K562 (cell line): ENCODE results near the gene NTRK2. TPM values are rescaled to one million over a fixed set of nuclear protein-coding genes. Genes with fewer than 3 reads are reported as not detected.

Experiments used
- ATAC-seq: fragments of 200-7000 bp; cut with Tn5 transposase; 3 replicates; pipeline ENCODE4 v1.9.1; 2020; ENCODE audit warnings: moderate library complexity
- BruUV-seq: library from RNA; stranded (reverse); fragments of 400-500 nt; replicated peaks from 2 replicates; lab custom pipeline; 2021; lab: Mats Ljungman, UMichigan
- CTCF ChIA-PET: fragments of 300-600 bp; formaldehyde crosslinking; extraction: SDS; loops from one replicate; lab custom pipeline; 2021; ENCODE audit warnings: low intra/inter-chr PET ratio; lab: Yijun Ruan, JAX
- POLR2A ChIA-PET: fragments of 300-600, 350-650 bp; sonication (Branson Sonifier 250); formaldehyde crosslinking; extraction: SDS; loops from one replicate; lab custom pipeline; 2021; ENCODE audit warnings: antibody characterized with exemption, inconsistent platforms; lab: Yijun Ruan, JAX
- DNase-seq, 4 experiments: peaks; one replicate each; pipeline versions ENCODE4 v3.0.0 to v3.0.0-alpha.2; 2011 to 2018; ENCODE audit warnings: low spot score in 3 of 4, mixed read lengths in 3 of 4; ENCODE audit errors: extremely low read depth in 1 of 4
- FAIRE-seq: peaks from 2 replicates; lab custom pipeline; 2011; peaks lifted over from hg19 to GRCh38; lab: Jason Lieb, UNC
- H2AFZ ChIP-seq: 2 replicates; pipeline ENCODE4 v1.6.0; 2011; ENCODE audit warnings: low read depth, low read length, control low read depth, inconsistent platforms
- H3K27ac ChIP-seq: fragments of 200-600 bp; 3 replicates; pipeline ENCODE4 v1.8.0; 2011; ENCODE audit warnings: low read depth, mild to moderate bottlenecking, control low read depth, inconsistent platforms, low read length, moderate library complexity, mixed read lengths; ENCODE audit errors: extremely low read depth
- H3K27me3 ChIP-seq, 2 experiments: fragments of 300-600 bp in 1 of 2; 2 replicates in 1 of 2; 3 replicates in 1 of 2; pipeline versions ENCODE4 v1.6.0 to v1.8.0; 2011; ENCODE audit warnings: inconsistent platforms in 2 of 2, low read length in 2 of 2, mild to moderate bottlenecking in 1 of 2, mixed read lengths in 1 of 2, moderate library complexity in 1 of 2; ENCODE audit not compliant: control insufficient read depth in 2 of 2, insufficient read depth in 2 of 2
- H3K36me3 ChIP-seq: fragments of 300-600 bp; 3 replicates; pipeline ENCODE4 v1.8.0; 2011; ENCODE audit warnings: mild to moderate bottlenecking, low read length, inconsistent platforms; ENCODE audit not compliant: control insufficient read depth, insufficient read depth
- H3K4me1 ChIP-seq, 2 experiments: fragments of 200-600 bp in 1 of 2; replicated peaks in 1 of 2; 2 replicates in 1 of 2; 3 replicates in 1 of 2; pipeline versions ENCODE4 v1.5.1 to v1.8.0; 2011; ENCODE audit warnings: inconsistent platforms in 2 of 2, low read length in 2 of 2, mild to moderate bottlenecking in 1 of 2, mixed read lengths in 1 of 2, moderate library complexity in 1 of 2; ENCODE audit not compliant: control insufficient read depth in 2 of 2, insufficient read depth in 2 of 2
- H3K4me2 ChIP-seq: 2 replicates; pipeline ENCODE4 v1.6.1; 2011; ENCODE audit warnings: low read length, control low read depth, inconsistent platforms, mixed read lengths; ENCODE audit not compliant: insufficient read depth
- H3K4me3 ChIP-seq: fragments of 200-600 bp; sonication (generic), shearing (Covaris generic); 2 replicates; pipeline ENCODE4 v1.5.1; 2016; ENCODE audit warnings: control low read depth, inconsistent platforms
- H3K79me2 ChIP-seq: fragments of 200-600 bp; 3 replicates; pipeline ENCODE4 v1.8.0; 2011; ENCODE audit warnings: low read length, inconsistent platforms; ENCODE audit not compliant: control insufficient read depth, insufficient read depth
- H3K9ac ChIP-seq, 2 experiments: 2 replicates each; pipeline versions ENCODE4 v1.6.0 to v1.6.1; 2011; ENCODE audit warnings: low read depth in 2 of 2, low read length in 2 of 2, control low read depth in 1 of 2, inconsistent platforms in 1 of 2, mild to moderate bottlenecking in 1 of 2, mixed read lengths in 1 of 2; ENCODE audit not compliant: insufficient read depth in 1 of 2
- H3K9me1 ChIP-seq: one replicate; pipeline ENCODE4 v1.6.0; 2011; ENCODE audit warnings: inconsistent platforms, mild to moderate bottlenecking, low read length, moderate library complexity; ENCODE audit not compliant: control insufficient read depth, insufficient read depth
- H3K9me3 ChIP-seq: replicated peaks from 2 replicates; pipeline ENCODE4 v1.5.1; 2011; ENCODE audit warnings: low read depth, low read length, inconsistent platforms; ENCODE audit not compliant: control insufficient read depth, insufficient read depth
- H4K20me1 ChIP-seq: replicated peaks from 2 replicates; pipeline ENCODE4 v1.6.1; 2011; ENCODE audit warnings: low read length, inconsistent platforms, mixed read lengths; ENCODE audit not compliant: control insufficient read depth, insufficient read depth
- ARNT ChIP-seq, 2 experiments: fragments of 450-650 bp; IDR thresholded peaks; 2 replicates each; pipeline ENCODE4 v1.6.1; 2016; ENCODE audit warnings: mild to moderate bottlenecking in 1 of 2
- CEBPZ ChIP-seq: fragments of 150-350 bp; IDR thresholded peaks from 2 replicates; pipeline ENCODE4 v1.6.1; 2014; ENCODE audit warnings: low read depth, mild to moderate bottlenecking, low read length, borderline replicate concordance
- CXXC5 ChIP-seq: fragments of 250-450 bp; sonication (Bioruptor Pico); IDR thresholded peaks from 2 replicates; pipeline ENCODE4 v1.8.0; 2022; ENCODE audit warnings: inconsistent platforms, mild to moderate bottlenecking, moderate library complexity
- ETV1 ChIP-seq: fragments of 450-650 bp; conservative IDR thresholded peaks from 2 replicates; pipeline ENCODE4 v1.6.1; 2016; ENCODE audit warnings: missing genetic modification characterization, control low read depth, low read depth, missing compliant biosample characterization
- IRF2 ChIP-seq: sonication (generic); formaldehyde crosslinking; IDR thresholded peaks from 2 replicates; pipeline ENCODE4 v1.8.1; 2022; ENCODE audit warnings: mild to moderate bottlenecking, missing genetic modification reagents
- NCOA4 ChIP-seq: fragments of 450-650 bp; IDR thresholded peaks from 2 replicates; pipeline ENCODE4 v1.6.1; 2018; ENCODE audit warnings: mild to moderate bottlenecking; ENCODE audit not compliant: partially characterized antibody
- NEUROD1 ChIP-seq: fragments of 150-350 bp; IDR thresholded peaks from 2 replicates; pipeline ENCODE4 v1.6.1; 2014; ENCODE audit warnings: borderline replicate concordance, low read length, low read depth; ENCODE audit not compliant: partially characterized antibody
- PHF21A ChIP-seq: fragments of 450-650 bp; IDR thresholded peaks from 2 replicates; pipeline ENCODE4 v1.6.1; 2017; ENCODE audit warnings: low read depth, borderline replicate concordance
- PYGO2 ChIP-seq: fragments of 450-650 bp; IDR thresholded peaks from 2 replicates; pipeline ENCODE4 v1.6.1; 2016; ENCODE audit warnings: mild to moderate bottlenecking, missing genetic modification characterization, moderate library complexity, missing compliant biosample characterization
- SMAD2 ChIP-seq: fragments of 150-350 bp; IDR thresholded peaks from 2 replicates; pipeline ENCODE4 v1.6.1; 2014; ENCODE audit warnings: low read depth, mild to moderate bottlenecking, low read length
- SP1 ChIP-seq: sonication (generic); formaldehyde crosslinking; IDR thresholded peaks from 2 replicates; pipeline ENCODE4 v1.8.1; 2022; ENCODE audit warnings: mild to moderate bottlenecking, missing genetic modification reagents
- SUPT5H ChIP-seq: fragments of 450-650 bp; IDR thresholded peaks from 2 replicates; pipeline ENCODE4 v1.6.1; 2016
- ZC3H11A ChIP-seq: IDR thresholded peaks from 2 replicates; pipeline ENCODE4 v1.6.1; 2012; ENCODE audit warnings: low read depth, low read length, improper control_type of control experiment
- ZEB2 ChIP-seq: fragments of 450-650 bp; IDR thresholded peaks from 2 replicates; pipeline ENCODE4 v1.6.1; 2016
- WGBS: fragments of 100-300 bp; shearing (Covaris generic); methylation state at CpG from one replicate; pipeline ENCODE4 v1.1.6; 2016; ENCODE audit warnings: low coverage, mixed read lengths; ENCODE audit not compliant: insufficient coverage; ENCODE audit errors: missing lambda C conversion rate; 5-methylcytosine and 5-hydroxymethylcytosine counted together
- in situ Hi-C: fragments of 300-500 bp; cut with MboI; formaldehyde crosslinking; loops from 4 replicates; pipeline ENCODE4 v1.15.0; 2018; ENCODE audit warnings: inconsistent platforms, mixed read lengths
- intact Hi-C: fragments of 100-400 bp; cut with micrococcal nuclease; formaldehyde crosslinking; loops from 2 replicates; pipeline ENCODE4 v1.14.2; 2022
- polyA plus RNA-seq, 8 experiments: library from polyadenylated mRNA; depleted of rRNA in 4 of 8; stranded (reverse) in 5 of 8; unstranded in 3 of 8; fragments of >200 nt; fragmentation: Nextera tagmentation in 2 of 8; fragmentation: Illumina TruSeq in 1 of 8; extraction: Ambion mirVana in 2 of 8; extraction: Trizol in 1 of 8; gene quantifications; 2 replicates each; pipeline versions ENCODE4 v1.2.1 to v1.2.3, GENCODE V29; 2011 to 2014; ENCODE audit warnings: inconsistent platforms in 1 of 8, missing spikeins in 1 of 8
- total RNA-seq, 7 experiments: library from RNA; depleted of rRNA in 6 of 7; stranded (reverse); fragments of >200 nt in 6 of 7; fragmentation: Illumina TruSeq in 2 of 7; extraction: Trizol in 2 of 7; gene quantifications; 2 replicates each; pipeline versions ENCODE4 v1.2.1 to v1.2.3, GENCODE V29; 2011 to 2021; ENCODE audit warnings: low replicate concordance in 1 of 7

The NTRK2 gene
- total and polyA plus RNA-seq, 9 of the 15 experiments (the other 6 are each of a cell fraction or from before 2014, with no cell fraction given), result not detected

GRCh38 chr9:84996029-84996428 is 326.5 kb downstream of the NTRK2 start:
- POLR2A ChIA-PET, result no interaction called here
- Histone ChIP-seq H3K9me3 (no peaks in the 10 kb centered on the region), H3K27ac (no peak overlapping the region), H4K20me1 (no peaks in the 10 kb centered on the region), H3K4me2 (no peak overlapping the region), H3K27me3 (no peaks in the 10 kb centered on the region), H3K36me3 (no peaks in the 10 kb centered on the region), H3K79me2 (no peaks in the 10 kb centered on the region), H3K9ac (no peak overlapping the region), H2AFZ (no peak overlapping the region), H3K4me3 (no peak overlapping the region), H3K9me1 (no peaks in the 10 kb centered on the region), H3K4me1 (no peaks in the 10 kb centered on the region)
- no peak for DNase-seq
- 0% methylated on average over 4 of the region's 4 CpGs for WGBS
- TF ChIP-seq ZEB2 (no peak), ARNT (IDR thresholded peaks at IDR 0.05) (no peak), NCOA4 (no peak), IRF2 (no peak), SUPT5H (no peak)
- ATAC-seq, result no peak
- no peak for FAIRE-seq
- in situ Hi-C loops (no loop called here), intact Hi-C loops (no loop called here)
- BruUV-seq, result no TSS peak
- CTCF ChIA-PET, result no interaction called here

GRCh38 chr9:84996716-84997115 is 327.2 kb downstream of the NTRK2 start:
- Histone ChIP-seq H3K4me3 (no peak overlapping the region), H3K27me3 (no peaks in the 10 kb centered on the region), H4K20me1 (no peaks in the 10 kb centered on the region), H3K4me1 (no peaks in the 10 kb centered on the region), H3K9me1 (no peaks in the 10 kb centered on the region), H3K9me3 (no peaks in the 10 kb centered on the region), H3K4me2 (no peak overlapping the region), H3K36me3 (no peaks in the 10 kb centered on the region), H2AFZ (no peak overlapping the region), H3K79me2 (no peaks in the 10 kb centered on the region), H3K27ac (no peak overlapping the region), H3K9ac (no peak overlapping the region)
- FAIRE-seq (no peak), DNase-seq (no peak), ATAC-seq (no peak)
- in situ Hi-C loops, result no loop called here
- WGBS, result 0% methylated on average over 3 of the region's 3 CpGs
- ChIA-PET POLR2A (no interaction called here), CTCF (no interaction called here)
- intact Hi-C loops, result no loop called here
- BruUV-seq, result no TSS peak
- TF ChIP-seq SP1 (CRISPR knock-in tag), result no peak
- no peak for TF ChIP-seq ZC3H11A
- no peak for TF ChIP-seq PHF21A
- TF ChIP-seq PYGO2 (tag), result no peak
- no peak for TF ChIP-seq SMAD2
- no peak for TF ChIP-seq NEUROD1
- TF ChIP-seq ETV1 (tag), result no peak
- no peak for TF ChIP-seq CEBPZ
- no peak for TF ChIP-seq CXXC5 (CRISPR knock-in tag)
